Esophagus squamous epithelium (tissue), 5 donors: Measurements from ENCODE around the gene WDR11. TPM values are rescaled to one million over a fixed set of nuclear protein-coding genes. Genes with fewer than 3 reads are reported as not detected.

Experiments used
- DNase-seq: peaks from one replicate; lab custom pipeline; 2025; lab: John Stamatoyannopoulos, UW
- H3K27ac ChIP-seq, 4 donors: fragments of 200-600 bp; sonication (generic); one replicate each; pipeline ENCODE4 v1.5.1; 2016 to 2019; ENCODE audit warnings: mild to moderate bottlenecking in 1 of 4
- H3K27me3 ChIP-seq, 4 donors: fragments of 200-600 bp; sonication (generic); 1 replicate in 3 of 4; 2 replicates in 1 of 4; pipeline versions ENCODE4 v1.5.1 to v1.6.0; 2017 to 2021; ENCODE audit warnings: antibody characterized with exemption in 1 of 4
- H3K36me3 ChIP-seq, 3 donors: fragments of 200-600 bp; sonication (generic); one replicate each; pipeline ENCODE4 v1.5.1; 2016 to 2019
- H3K4me1 ChIP-seq, 3 donors: fragments of 200-600 bp; sonication (generic); one replicate each; pipeline ENCODE4 v1.5.1; 2017 to 2019
- H3K4me3 ChIP-seq, 4 donors: fragments of 200-600 bp; sonication (generic); 1 replicate in 3 of 4; 2 replicates in 1 of 4; pipeline ENCODE4 v1.5.1; 2016 to 2019; ENCODE audit warnings: mild to moderate bottlenecking in 2 of 4, moderate library complexity in 1 of 4
- H3K9me3 ChIP-seq, 3 donors: fragments of 200-600 bp; sonication (generic); one replicate each; pipeline ENCODE4 v1.5.1; 2016 to 2019
- POLR2A ChIP-seq, 4 donors: fragments of 450-650 bp; IDR thresholded peaks; one replicate each; pipeline ENCODE4 v1.6.1; 2017; ENCODE audit warnings: antibody characterized with exemption in 4 of 4, mild to moderate bottlenecking in 4 of 4, moderate library complexity in 3 of 4
- WGBS, 2 donors: methylation state at CpG; one replicate each; pipeline ENCODE4 v1.1.5; 2018; 5-methylcytosine and 5-hydroxymethylcytosine counted together
- intact Hi-C: fragments of 100-400 bp; cut with DNase I; formaldehyde crosslinking; loops from one replicate; pipeline ENCODE4 v1.15.0; 2022
- total RNA-seq, 4 donors: library from RNA; depleted of rRNA; stranded (reverse); fragments of >200 nt; gene quantifications; one replicate each; pipeline ENCODE4 v1.1.0, GENCODE V29; 2016
- TF ChIP-seq, protein P1 (sequence below), 6 experiments: fragments of 450-650 bp in 4 of 6; fragments of 200-600 bp in 2 of 6; sonication (generic) in 2 of 6; IDR thresholded peaks; one replicate each; pipeline ENCODE4 v1.5.1; 2016 to 2019; ENCODE audit warnings: antibody characterized with exemption in 6 of 6, mild to moderate bottlenecking in 4 of 6, moderate library complexity in 4 of 6
- donor health status: DM: yes; HTN: yes; CAD: no.

Gene WDR11
- total RNA-seq, 4 donors from 2014 or later: 21.9 to 50.7 (median 39.2) TPM

- H3K4me1 ChIP-seq: no peaks in the 10 kb centered on the region
- no peaks in the 10 kb centered on the region for H3K9me3 ChIP-seq
- no peaks in the 10 kb centered on the region for H3K27me3 ChIP-seq
- intact Hi-C loops: no loop called here
- no peak overlapping the region for H3K4me3 ChIP-seq
- H3K36me3 ChIP-seq: no peaks in the 10 kb centered on the region
- no peak for TF ChIP-seq POLR2A (IDR thresholded peaks at IDR 0.05)
- TF ChIP-seq, protein P1, sequence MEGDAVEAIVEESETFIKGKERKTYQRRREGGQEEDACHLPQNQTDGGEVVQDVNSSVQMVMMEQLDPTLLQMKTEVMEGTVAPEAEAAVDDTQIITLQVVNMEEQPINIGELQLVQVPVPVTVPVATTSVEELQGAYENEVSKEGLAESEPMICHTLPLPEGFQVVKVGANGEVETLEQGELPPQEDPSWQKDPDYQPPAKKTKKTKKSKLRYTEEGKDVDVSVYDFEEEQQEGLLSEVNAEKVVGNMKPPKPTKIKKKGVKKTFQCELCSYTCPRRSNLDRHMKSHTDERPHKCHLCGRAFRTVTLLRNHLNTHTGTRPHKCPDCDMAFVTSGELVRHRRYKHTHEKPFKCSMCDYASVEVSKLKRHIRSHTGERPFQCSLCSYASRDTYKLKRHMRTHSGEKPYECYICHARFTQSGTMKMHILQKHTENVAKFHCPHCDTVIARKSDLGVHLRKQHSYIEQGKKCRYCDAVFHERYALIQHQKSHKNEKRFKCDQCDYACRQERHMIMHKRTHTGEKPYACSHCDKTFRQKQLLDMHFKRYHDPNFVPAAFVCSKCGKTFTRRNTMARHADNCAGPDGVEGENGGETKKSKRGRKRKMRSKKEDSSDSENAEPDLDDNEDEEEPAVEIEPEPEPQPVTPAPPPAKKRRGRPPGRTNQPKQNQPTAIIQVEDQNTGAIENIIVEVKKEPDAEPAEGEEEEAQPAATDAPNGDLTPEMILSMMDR (IDR thresholded peaks at IDR 0.05): no peak
- DNase-seq: no peak
- H3K27ac ChIP-seq: no peak overlapping the region
- 88 to 90% methylated on average over 1 of the region's 2 CpGs for WGBS, 2 donors
Observed at GRCh38 chr10:120806081-120806480, 45.1 kb upstream of the WDR11 start.

GRCh38 chr10:120810298-120810697 is 40.9 kb upstream of the WDR11 start:
- 7 to 11% methylated on average over 2 of the region's 2 CpGs for WGBS, 2 donors
- no peak for TF ChIP-seq POLR2A (IDR thresholded peaks at IDR 0.05)
- TF ChIP-seq, protein P1 (IDR thresholded peaks at IDR 0.05): no peak

DNA sequence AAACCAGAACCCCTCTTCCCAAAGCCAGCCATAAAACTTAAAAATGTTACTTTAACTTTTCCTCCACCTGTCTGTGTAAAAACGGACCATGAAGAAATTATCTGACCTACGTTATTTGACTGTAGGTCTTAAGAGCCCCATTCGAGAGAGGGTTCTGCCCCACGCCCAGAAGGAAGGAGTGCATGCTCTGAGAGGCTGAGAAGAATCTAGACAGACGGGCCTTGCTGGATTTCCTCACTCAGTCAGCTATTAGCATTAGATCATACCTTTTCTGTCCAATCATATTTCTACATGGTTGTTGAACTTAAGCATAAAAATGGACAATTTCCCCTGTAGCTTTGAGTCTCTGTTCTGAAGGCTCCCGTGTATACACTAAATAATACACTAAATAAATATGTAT is 38.1 kb upstream of the WDR11 start:
- intact Hi-C loops: no loop called here
- Histone ChIP-seq H3K4me1 (no peaks in the 10 kb centered on the region), H3K27me3 (no peaks in the 10 kb centered on the region), H3K36me3 (no peaks in the 10 kb centered on the region), H3K27ac (no peak overlapping the region), H3K4me3 (no peak overlapping the region), H3K9me3 (no peaks in the 10 kb centered on the region)
- no peak for DNase-seq
- TF ChIP-seq POLR2A (IDR thresholded peaks at IDR 0.05): no peak
- TF ChIP-seq, protein P1 (IDR thresholded peaks at IDR 0.05): no peak
- WGBS, 2 donors: 52 to 54% methylated on average over 6 of the region's 6 CpGs

More at GRCh38 chr10:120810298-120810697, 40.9 kb upstream of the WDR11 start:
- intact Hi-C loops: no loop called here
- Histone ChIP-seq H3K9me3 (no peaks in the 10 kb centered on the region), H3K36me3 (no peaks in the 10 kb centered on the region), H3K27ac (no peak overlapping the region), H3K4me1 (no peaks in the 10 kb centered on the region), H3K4me3 (no peak overlapping the region), H3K27me3 (no peaks in the 10 kb centered on the region)
- no peak for DNase-seq

DNA sequence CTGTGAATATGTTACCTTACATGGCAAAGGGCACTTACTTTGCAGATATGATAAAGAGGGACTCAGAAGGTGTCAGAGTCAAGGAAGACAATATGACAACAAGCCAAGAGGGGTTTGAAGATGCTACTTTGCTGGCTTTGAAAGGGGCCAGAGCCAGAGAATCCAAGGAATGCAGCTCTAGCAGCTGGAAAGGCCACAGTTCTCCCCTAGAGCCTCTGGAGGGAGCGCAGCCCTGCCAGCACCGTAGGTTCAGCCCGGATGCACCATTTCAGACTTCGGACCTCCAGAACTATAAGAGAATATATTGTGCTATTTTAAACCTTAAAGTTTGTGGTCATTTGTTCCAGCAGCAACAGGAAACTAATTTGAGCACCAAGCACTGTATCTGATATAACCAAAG is 32.9 kb upstream of the WDR11 start:
- Histone ChIP-seq H3K27me3 (no peaks in the 10 kb centered on the region), H3K36me3 (no peaks in the 10 kb centered on the region), H3K4me3 (no peak overlapping the region), H3K9me3 (no peaks in the 10 kb centered on the region), H3K27ac (no peak overlapping the region), H3K4me1 (no peaks in the 10 kb centered on the region)
- TF ChIP-seq, protein P1 (IDR thresholded peaks at IDR 0.05): no peak
- TF ChIP-seq POLR2A (IDR thresholded peaks at IDR 0.05): no peak
- 72 to 77% methylated on average over 4 of the region's 4 CpGs for WGBS, 2 donors
- no peak for DNase-seq
- intact Hi-C loops: no loop called here

GRCh38 chr10:120819366-120819765 is 31.8 kb upstream of the WDR11 start:
- no peak overlapping the region for H3K27ac ChIP-seq
- intact Hi-C loops: no loop called here
- no peaks in the 10 kb centered on the region for H3K36me3 ChIP-seq
- DNase-seq: no peak
- TF ChIP-seq, protein P1 (IDR thresholded peaks at IDR 0.05): no peak
- no peak for TF ChIP-seq POLR2A (IDR thresholded peaks at IDR 0.05)
- H3K9me3 ChIP-seq: no peaks in the 10 kb centered on the region
- H3K4me3 ChIP-seq: no peak overlapping the region
- H3K27me3 ChIP-seq: no peaks in the 10 kb centered on the region
- 75 to 80% methylated on average over 6 of the region's 6 CpGs for WGBS, 2 donors
- H3K4me1 ChIP-seq: no peaks in the 10 kb centered on the region
